HAP-1 (cell line): Measurements from ENCODE around the gene ESRRA.

Experiments
- DNase-seq, 2 experiments: peaks; one replicate each; pipeline ENCODE4 v3.0.0-alpha.2; 2016 to 2020; ENCODE audit warnings: low spot score in 2 of 2
- H3K27me3 ChIP-seq: fragments of 250-450 bp; sonication (Bioruptor Pico); 2 replicates; pipeline ENCODE4 v1.5.1; 2020; ENCODE audit warnings: low read depth, mild to moderate bottlenecking, moderate library complexity
- H3K36me3 ChIP-seq: fragments of 250-450 bp; sonication (Bioruptor Pico); replicated peaks from 2 replicates; pipeline ENCODE4 v1.5.1; 2020; ENCODE audit warnings: mild to moderate bottlenecking
- H3K4me1 ChIP-seq: fragments of 250-450 bp; sonication (Bioruptor Pico); 2 replicates; pipeline ENCODE4 v1.5.1; 2020; ENCODE audit warnings: mild to moderate bottlenecking
- H3K4me3 ChIP-seq: fragments of 250-450 bp; sonication (Bioruptor Pico); 2 replicates; pipeline ENCODE4 v1.5.1; 2020; ENCODE audit warnings: mild to moderate bottlenecking, moderate library complexity
- H3K9me3 ChIP-seq: fragments of 250-450 bp; sonication (Bioruptor Pico); 2 replicates; pipeline ENCODE4 v1.5.1; 2020; ENCODE audit warnings: mild to moderate bottlenecking, moderate library complexity
- in situ Hi-C: fragments of 300-500 bp; cut with MboI; formaldehyde crosslinking; loops from 3 replicates; pipeline ENCODE4 v1.14.3; 2020; ENCODE audit warnings: low sequenced_read_pairs, inconsistent platforms, mixed read lengths

The ESRRA gene

GRCh38 chr11:64265176-64266160, 39.9 kb upstream of the ESRRA start:
- DNase-seq, result no peak
- peaks cover 57% of the 10 kb centered on the region for H3K36me3 ChIP-seq
- H3K9me3 ChIP-seq, result no peaks in the 10 kb centered on the region
- H3K4me3 ChIP-seq, result no peak overlapping the region
- H3K27me3 ChIP-seq, result no peaks in the 10 kb centered on the region
- peaks cover 4% of the 10 kb centered on the region; the same call in 1 of the 2 replicates for H3K4me1 ChIP-seq
- in situ Hi-C loops, result loop anchor here (25.0 kb wide), 1 partner anchor 847 kb away; the partner anchor contains the start of genes FAU, MRPL49, TM7SF2 and ZNHIT2

- H3K27me3 ChIP-seq, result no peaks in the 10 kb centered on the region
- no peak overlapping the region for H3K4me3 ChIP-seq
- H3K9me3 ChIP-seq, result no peaks in the 10 kb centered on the region
- peaks cover 4% of the 10 kb centered on the region; the same call in 1 of the 2 replicates for H3K4me1 ChIP-seq
- peaks cover 53% of the 10 kb centered on the region for H3K36me3 ChIP-seq
- DNase-seq, result no peak
- in situ Hi-C loops, result loop anchor here (25.0 kb wide), 1 partner anchor 846 kb away; the partner anchor contains the start of genes FAU, MRPL49, TM7SF2 and ZNHIT2
These were observed 39.0 kb upstream of the ESRRA start for GRCh38 chr11:64266339-64266738.

- Histone ChIP-seq H3K4me3 (no peak overlapping the region), H3K4me1 (peaks cover 4% of the 10 kb centered on the region; the same call in 1 of the 2 replicates), H3K36me3 (peaks cover 44% of the 10 kb centered on the region), H3K27me3 (no peaks in the 10 kb centered on the region), H3K9me3 (no peaks in the 10 kb centered on the region)
- DNase-seq, result no peak
- in situ Hi-C loops, result loop anchor here (25.0 kb wide), 1 partner anchor 845 kb away; the partner anchor contains the start of genes FAU, MRPL49, TM7SF2 and ZNHIT2
These were observed 37.9 kb upstream of the ESRRA start for GRCh38 chr11:64267207-64267945.

GRCh38 chr11:64268025-64268892, 37.1 kb upstream of the ESRRA start:
- H3K4me3 ChIP-seq, result peak overlapping the region; percentile 70
- DNase-seq, result peak in 1 of 2 experiments; percentile 53
- H3K4me1 ChIP-seq, result peaks cover 4% of the 10 kb centered on the region; the same call in 1 of the 2 replicates
- no peaks in the 10 kb centered on the region for H3K27me3 ChIP-seq
- in situ Hi-C loops, result loop anchor here (25.0 kb wide), 1 partner anchor 844 kb away; the partner anchor contains the start of genes FAU, MRPL49, TM7SF2 and ZNHIT2
- no peaks in the 10 kb centered on the region for H3K9me3 ChIP-seq
- peaks cover 43% of the 10 kb centered on the region for H3K36me3 ChIP-seq

GRCh38 chr11:64268893-64269539, 36.3 kb upstream of the ESRRA start:
- Histone ChIP-seq H3K36me3 (peaks cover 35% of the 10 kb centered on the region), H3K27me3 (no peaks in the 10 kb centered on the region), H3K4me3 (peak overlapping the region; percentile 70), H3K4me1 (peaks cover 4% of the 10 kb centered on the region; the same call in 1 of the 2 replicates), H3K9me3 (no peaks in the 10 kb centered on the region)
- peak in 1 of 2 experiments; percentile 61 for DNase-seq
- in situ Hi-C loops, result loop anchor here (25.0 kb wide), 1 partner anchor 843 kb away; the partner anchor contains the start of genes FAU, MRPL49, TM7SF2 and ZNHIT2

- Histone ChIP-seq H3K9me3 (no peaks in the 10 kb centered on the region), H3K4me3 (peak overlapping the region; percentile 70), H3K27me3 (no peaks in the 10 kb centered on the region), H3K4me1 (peaks cover 4% of the 10 kb centered on the region; the same call in 1 of the 2 replicates), H3K36me3 (peaks cover 31% of the 10 kb centered on the region)
- peak; percentile 98 for DNase-seq
- in situ Hi-C loops, result loop anchor here (25.0 kb wide), 1 partner anchor 843 kb away; the partner anchor contains the start of genes FAU, MRPL49, TM7SF2 and ZNHIT2
These were observed 35.6 kb upstream of the ESRRA start for GRCh38 chr11:64269540-64270220.

GRCh38 chr11:64275031-64275800, 30.1 kb upstream of the ESRRA start:
- DNase-seq, result no peak
- H3K4me1 ChIP-seq, result no peaks in the 10 kb centered on the region
- no peaks in the 10 kb centered on the region for H3K9me3 ChIP-seq
- in situ Hi-C loops, result no loop called here
- peaks cover 28% of the 10 kb centered on the region for H3K36me3 ChIP-seq
- no peaks in the 10 kb centered on the region for H3K27me3 ChIP-seq
- no peak overlapping the region for H3K4me3 ChIP-seq

GRCh38 chr11:64275841-64276240, 29.5 kb upstream of the ESRRA start:
- H3K27me3 ChIP-seq, result no peaks in the 10 kb centered on the region
- no peak for DNase-seq
- H3K9me3 ChIP-seq, result no peaks in the 10 kb centered on the region
- H3K36me3 ChIP-seq, result peaks cover 28% of the 10 kb centered on the region
- in situ Hi-C loops, result no loop called here
- no peaks in the 10 kb centered on the region for H3K4me1 ChIP-seq
- H3K4me3 ChIP-seq, result no peak overlapping the region

GRCh38 chr11:64276653-64277431, 28.5 kb upstream of the ESRRA start:
- DNase-seq, result no peak
- H3K36me3 ChIP-seq, result peaks cover 28% of the 10 kb centered on the region
- H3K4me3 ChIP-seq, result no peak overlapping the region
- H3K9me3 ChIP-seq, result no peaks in the 10 kb centered on the region
- H3K27me3 ChIP-seq, result no peaks in the 10 kb centered on the region
- in situ Hi-C loops, result no loop called here
- H3K4me1 ChIP-seq, result no peaks in the 10 kb centered on the region

GRCh38 chr11:64278576-64279190, 26.6 kb upstream of the ESRRA start:
- in situ Hi-C loops, result no loop called here
- no peaks in the 10 kb centered on the region for H3K27me3 ChIP-seq
- peaks cover 3% of the 10 kb centered on the region; the same call in 1 of the 2 replicates for H3K4me1 ChIP-seq
- no peaks in the 10 kb centered on the region for H3K9me3 ChIP-seq
- peaks cover 27% of the 10 kb centered on the region for H3K36me3 ChIP-seq
- DNase-seq, result no peak
- no peak overlapping the region for H3K4me3 ChIP-seq
